ENCODE measurements around the gene PTPRD.

GRCh38 chr9:9522406-9522805, 1090.4 kb downstream of the PTPRD start:
- no peak for TF ChIP-seq POLR2AphosphoS5 (IDR thresholded peaks at IDR 0.05; ENCODE audit: low read depth, low read length)
- no peak for TF ChIP-seq REST (IDR thresholded peaks at IDR 0.05; ENCODE audit: insufficient read depth in 1 of 2, low read depth in 2 of 2, low read length in 2 of 2)
- TF ChIP-seq TAF1 (IDR thresholded peaks at IDR 0.05; ENCODE audit: borderline replicate concordance, insufficient read depth, low read length) = no peak
- no peak for TF ChIP-seq SIN3A (IDR thresholded peaks at IDR 0.05; ENCODE audit: borderline replicate concordance, insufficient read depth, low read length)

All from PFSK-1 (cell line).